Dedifferentiated amniotic fluid mesenchymal stem cell (primary cell): ENCODE data around the gene PIP4K2C.
"Not testable (repeated sequence)": the region's sequence is repeated elsewhere in the genome, so short reads cannot be mapped to it uniquely, and the experiment has no call there.

Experiments
- DNase-seq: peaks from one replicate; pipeline ENCODE4 v3.0.0-alpha.2; 2016; ENCODE audit errors: extremely low spot score

The PIP4K2C gene

GRCh38 chr12:57609781-57610553 is 19.0 kb downstream of the PIP4K2C start:
- no peak for DNase-seq

DNA sequence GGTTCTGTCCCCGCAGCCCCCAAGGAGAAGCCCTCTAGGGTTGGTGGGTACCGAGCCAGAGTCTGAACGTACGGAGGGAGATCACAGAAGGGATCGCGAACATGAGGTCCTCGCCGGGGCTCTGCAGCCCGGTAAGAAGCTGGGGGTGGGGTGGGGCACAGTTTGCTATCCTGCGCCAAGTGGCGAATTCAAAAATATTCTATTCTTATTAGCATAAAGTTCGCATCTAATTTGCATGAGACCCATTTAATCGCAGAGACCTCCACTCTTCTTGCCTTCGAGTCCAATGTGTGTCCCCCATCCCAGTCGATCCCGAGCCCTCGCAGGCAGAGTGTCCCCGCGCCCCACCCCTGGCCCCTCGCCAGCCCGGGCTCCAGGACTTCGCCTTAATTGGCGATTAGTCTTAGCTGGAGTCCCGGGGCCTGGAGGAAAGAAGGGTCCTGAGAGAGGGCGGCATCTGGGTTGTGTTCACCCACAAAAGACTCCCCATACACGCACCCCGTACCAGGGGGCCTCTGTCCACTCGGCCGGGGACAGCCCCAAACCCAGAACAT is 19.6 kb downstream of the PIP4K2C start:
- DNase-seq: no peak

GRCh38 chr12:57611108-57611826 is 20.3 kb downstream of the PIP4K2C start, which contains the start of gene ARHGEF25:
Gene ARHGEF25, plus strand, starts transcription at chr12:57611435. Its CDS starts 460 bp downstream, at chr12:57611895.
- no peak for DNase-seq

DNA sequence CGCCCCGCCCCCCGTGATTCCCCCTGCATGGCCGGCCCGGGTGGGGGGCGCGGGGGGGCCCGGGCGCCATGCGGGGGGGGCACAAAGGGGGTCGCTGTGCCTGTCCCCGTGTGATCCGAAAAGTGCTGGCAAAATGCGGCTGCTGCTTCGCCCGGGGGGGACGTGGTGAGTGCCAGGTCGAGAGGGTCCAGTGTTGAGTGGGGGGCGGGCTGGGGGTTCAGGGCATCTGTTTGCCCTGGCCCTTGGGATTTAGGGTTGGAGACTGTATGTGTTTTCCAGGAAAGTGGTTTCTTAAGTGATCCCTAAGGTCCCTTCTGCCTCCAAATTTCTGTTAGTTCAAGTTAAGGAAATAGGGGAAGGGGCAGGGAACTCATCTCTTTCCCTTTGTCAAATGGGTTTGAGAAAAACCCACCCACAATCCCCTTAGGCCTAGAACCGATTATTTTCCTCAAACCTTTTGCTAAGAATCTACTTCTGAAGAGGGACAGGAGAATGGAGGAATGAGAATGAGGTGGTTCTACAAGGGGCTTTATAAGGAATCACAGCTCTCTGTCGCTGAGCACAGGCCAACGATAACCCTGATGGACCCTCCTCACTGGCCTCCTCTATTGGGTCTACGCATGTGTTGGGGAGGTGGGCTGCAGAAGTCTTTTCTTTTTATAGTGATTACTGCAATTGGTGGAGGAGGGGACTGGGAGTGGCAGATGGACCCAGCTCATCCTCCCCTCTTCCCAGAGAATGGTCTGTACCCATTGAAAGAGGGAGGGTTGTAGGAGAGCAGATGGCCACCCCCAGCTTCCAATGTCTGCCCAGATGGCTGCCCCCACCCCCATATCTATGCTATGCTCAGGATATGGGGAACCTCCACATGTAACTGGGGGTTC is 21.1 kb downstream of the PIP4K2C start:
- no peak for DNase-seq

DNA sequence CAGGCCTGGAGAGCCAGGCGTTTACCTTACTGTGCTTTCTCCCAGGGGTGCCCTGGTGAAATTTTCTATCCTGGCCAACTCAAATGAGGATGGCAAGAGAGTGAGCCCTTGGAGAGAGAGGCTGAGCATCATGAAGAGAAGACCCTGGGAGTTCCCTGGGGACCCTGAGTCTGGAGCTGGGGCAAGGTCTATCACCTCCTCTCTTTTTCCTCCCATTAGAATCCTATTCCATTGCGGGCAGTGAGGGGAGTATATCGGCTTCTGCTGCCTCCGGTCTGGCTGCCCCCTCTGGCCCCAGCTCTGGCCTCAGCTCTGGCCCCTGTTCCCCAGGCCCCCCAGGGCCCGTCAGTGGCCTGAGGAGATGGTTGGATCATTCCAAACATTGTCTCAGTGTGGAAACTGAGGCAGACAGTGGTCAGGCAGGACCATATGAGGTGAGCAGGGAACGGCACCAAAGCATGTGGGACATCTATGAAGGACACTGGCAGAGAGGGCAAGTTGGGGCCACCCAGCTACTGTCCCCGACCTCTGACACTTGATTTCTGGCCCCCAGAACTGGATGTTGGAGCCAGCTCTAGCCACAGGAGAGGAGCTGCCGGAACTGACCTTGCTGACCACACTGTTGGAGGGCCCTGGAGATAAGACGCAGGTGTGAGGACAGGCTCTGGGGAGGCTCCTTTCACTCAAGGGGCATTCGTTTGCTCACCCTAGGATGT is 21.9 kb downstream of the PIP4K2C start:
- DNase-seq: no peak

DNA sequence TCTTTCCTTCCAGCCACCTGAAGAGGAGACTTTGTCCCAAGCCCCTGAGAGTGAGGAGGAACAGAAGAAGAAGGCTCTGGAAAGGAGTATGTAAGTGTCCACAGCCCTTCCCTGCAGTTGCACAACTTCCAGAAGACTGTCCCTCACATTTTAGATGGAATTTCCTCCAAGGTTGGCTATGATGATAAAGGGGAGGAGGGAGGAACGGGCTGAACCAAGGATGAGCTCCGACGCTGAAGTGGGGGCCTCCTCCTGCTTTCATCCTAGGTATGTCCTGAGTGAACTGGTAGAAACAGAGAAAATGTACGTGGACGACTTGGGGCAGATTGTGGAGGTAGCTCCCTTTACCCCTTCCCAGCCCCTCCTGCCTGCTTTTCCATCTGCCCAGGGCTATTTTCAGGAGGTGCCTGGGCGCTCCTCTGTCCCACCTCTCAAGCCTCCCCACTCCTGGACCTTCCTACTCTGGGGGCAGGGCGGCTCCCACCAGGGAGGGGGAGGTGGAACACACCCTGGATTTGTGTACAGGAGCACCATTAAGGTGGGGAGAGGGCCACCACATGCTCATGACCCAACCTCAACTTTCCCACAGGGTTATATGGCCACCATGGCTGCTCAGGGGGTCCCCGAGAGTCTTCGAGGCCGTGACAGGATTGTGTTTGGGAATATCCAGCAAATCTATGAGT is 22.6 kb downstream of the PIP4K2C start:
- DNase-seq: no peak

DNA sequence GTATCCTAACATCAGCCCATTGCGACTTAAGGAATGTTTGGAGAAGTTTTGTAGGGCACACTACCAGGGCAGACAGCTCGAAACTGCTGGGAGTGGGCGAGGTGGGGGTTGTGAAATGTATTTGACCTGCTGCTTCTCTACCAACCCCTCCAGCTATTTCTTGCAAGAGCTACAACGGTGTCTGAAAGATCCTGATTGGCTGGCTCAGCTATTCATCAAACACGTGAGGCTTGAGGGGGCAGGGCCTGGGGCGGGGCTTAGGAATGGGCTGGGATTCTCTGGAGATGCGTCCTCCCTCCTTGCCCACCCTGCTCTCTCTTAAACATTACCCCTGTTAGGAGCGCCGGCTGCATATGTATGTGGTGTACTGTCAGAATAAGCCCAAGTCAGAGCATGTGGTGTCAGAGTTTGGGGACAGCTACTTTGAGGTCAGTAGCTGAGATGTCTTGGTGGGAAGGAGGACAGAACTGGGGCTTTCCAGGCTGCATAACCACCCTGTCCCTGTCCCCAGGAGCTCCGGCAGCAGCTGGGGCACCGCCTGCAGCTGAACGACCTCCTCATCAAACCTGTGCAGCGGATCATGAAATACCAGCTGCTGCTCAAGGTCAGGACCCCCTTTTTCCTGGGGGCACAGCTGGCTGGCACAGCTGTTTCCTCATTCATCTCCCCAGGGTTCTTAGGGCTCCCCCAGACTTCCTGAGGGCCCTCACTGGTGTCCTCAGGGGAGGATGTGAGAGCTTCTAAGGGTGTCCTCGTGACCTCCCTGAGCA is 23.4 kb downstream of the PIP4K2C start:
- no peak for DNase-seq

DNA sequence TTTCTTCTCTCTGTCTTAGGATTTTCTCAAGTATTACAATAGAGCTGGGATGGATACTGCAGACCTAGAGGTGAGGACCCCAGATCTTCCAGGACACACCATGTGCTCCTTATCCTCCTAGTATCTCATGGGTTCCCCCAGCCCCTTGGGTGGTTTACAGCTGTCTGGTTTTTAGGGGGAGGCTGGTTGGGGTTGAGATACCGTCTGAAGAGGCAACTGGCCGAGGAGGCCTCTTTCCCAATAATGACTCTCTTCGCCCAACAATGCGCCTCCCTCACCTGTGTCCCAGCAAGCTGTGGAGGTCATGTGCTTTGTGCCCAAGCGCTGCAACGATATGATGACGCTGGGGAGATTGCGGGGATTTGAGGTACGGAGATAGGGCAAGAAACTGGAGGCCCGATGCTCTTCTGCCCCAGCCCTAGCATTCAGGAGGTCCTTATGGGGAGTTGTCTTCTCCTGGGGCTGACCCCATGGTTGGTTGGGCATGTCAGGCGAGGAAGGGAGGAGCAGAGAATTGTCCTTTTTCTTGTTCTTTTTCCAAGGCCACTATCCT is 24.0 kb downstream of the PIP4K2C start:
- DNase-seq: no peak

GRCh38 chr12:57615637-57616036 is 24.6 kb downstream of the PIP4K2C start:
- no peak for DNase-seq

- DNase-seq: no peak
Observed at GRCh38 chr12:57616383-57617101, 25.6 kb downstream of the PIP4K2C start.

- no peak for DNase-seq
Observed at GRCh38 chr12:57617942-57618341, 26.9 kb downstream of the PIP4K2C start.

DNA sequence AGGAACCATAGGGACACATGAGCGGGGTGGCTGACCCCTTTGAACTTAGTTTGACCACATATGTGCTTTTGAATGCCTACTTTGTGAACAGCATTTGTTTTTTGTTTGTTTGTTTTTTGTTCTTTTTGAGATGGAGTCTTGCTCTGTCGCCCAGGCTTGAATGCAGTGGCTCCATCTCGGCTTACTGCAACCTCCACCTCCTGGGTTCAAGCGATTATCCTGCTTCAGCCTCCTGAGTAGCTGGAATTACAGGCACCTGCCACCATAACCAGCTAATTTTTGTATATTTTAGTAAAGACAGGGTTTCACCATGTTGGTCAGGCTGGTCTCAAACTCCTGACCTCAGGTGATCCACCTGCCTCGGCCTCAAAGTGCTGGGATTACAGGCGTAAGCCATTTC is 27.4 kb downstream of the PIP4K2C start:
- DNase-seq: not testable (repeated sequence)

- no peak for DNase-seq
Observed at GRCh38 chr12:57618966-57619433, 28.0 kb downstream of the PIP4K2C start.

DNA sequence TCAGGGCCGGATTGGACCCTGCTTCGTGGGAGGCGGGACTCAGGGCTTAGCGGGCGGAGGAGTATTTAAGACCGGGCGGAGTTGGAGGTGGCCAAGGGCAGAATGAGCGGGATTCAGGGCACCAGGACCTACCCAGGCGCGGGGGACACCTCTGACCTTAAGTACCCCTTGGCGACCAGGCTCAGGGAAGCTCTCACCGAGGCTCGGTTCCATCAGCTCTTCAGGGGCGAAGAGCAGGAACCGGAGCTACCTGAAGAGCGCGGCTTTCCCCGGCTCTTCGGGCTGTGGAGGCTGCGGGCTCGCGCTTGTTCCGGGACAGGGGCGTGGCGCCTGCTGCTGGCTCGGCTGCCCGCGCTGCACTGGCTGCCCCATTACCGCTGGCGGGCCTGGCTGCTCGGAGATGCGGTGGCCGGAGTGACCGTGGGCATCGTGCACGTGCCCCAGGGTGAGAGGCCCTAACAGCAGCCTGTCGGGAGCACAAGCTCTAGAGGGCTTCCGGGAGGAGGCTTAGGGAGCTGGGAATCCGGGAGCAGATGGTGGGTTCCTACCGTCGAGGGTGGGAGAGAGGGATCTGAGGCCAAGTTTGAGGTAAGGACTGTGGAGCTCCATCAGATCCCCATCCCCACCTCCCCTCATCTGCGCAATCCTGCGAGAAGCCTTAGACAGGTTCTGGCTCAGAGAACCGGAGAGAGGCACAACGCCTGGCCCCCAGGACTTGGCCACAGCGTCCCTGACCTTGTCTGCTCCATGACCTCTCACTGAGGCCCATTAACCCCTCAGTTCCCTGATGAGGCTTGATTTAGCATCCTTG is 28.6 kb downstream of the PIP4K2C start:
- DNase-seq: no peak

DNA sequence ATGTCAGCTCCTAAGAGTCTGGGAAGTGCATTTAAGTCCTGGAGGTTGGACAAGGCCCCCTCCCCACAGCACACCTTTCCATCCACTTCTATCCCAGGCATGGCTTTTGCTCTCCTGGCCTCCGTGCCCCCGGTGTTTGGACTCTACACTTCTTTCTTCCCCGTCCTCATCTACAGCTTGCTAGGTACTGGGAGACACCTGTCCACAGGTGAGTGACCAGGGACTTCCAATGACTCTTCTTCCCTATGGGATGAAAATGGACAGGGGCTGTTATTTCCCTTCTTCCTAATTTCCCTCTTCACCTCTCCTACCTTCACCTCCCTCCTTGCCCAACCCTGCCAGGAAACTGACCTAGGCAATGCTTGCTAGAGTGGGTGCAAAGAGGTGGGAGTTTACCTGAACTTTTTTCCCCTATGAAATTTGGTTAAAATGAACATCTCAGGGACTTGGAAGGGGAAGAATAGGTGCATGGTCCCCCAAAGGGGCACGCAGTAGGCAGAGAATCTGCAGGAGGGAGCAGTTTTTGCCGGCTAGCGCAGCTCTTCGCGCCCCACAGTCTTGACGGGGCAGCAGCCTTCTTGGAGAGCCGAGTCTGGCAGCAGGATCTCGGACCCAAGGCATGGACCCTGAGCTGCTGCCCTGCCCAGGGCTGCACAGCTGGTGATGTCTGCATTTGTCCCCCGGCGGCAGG is 29.4 kb downstream of the PIP4K2C start:
- no peak for DNase-seq

DNA sequence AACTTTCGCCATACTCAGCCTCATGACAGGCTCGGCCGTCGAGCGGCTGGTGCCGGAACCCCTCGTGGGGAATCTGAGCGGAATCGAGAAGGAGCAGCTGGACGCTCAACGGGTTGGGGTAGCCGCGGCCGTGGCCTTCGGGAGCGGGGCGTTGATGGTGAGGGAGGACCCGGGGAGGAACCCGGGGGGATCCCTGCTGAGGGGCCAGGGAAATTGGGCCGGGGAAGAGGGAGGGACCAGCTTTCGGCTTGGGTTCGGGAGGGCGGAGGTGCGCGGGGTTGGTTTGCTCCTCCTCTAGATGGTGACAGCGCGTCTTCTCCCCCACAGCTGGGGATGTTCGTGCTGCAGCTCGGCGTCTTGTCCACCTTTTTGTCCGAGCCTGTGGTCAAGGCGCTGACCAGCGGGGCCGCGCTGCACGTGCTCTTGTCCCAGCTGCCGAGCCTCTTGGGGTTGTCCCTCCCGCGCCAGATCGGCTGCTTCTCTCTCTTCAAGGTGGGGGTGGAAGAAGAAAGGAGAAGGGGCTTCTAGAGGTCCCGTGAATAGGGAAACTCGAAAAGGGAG is 30.0 kb downstream of the PIP4K2C start:
- no peak for DNase-seq
